PFSK-1 (cell line): ENCODE measurements around the gene SLX9.

Source experiments
- FOXP2 ChIP-seq: optimal IDR thresholded peaks from 2 replicates; pipeline ENCODE3; 2011; ENCODE audit warnings: borderline replicate concordance, control low read depth, inconsistent platforms; ENCODE audit not compliant: insufficient read depth; ENCODE audit errors: extremely low read length, extremely low read depth
- POLR2AphosphoS5 ChIP-seq: IDR thresholded peaks from 2 replicates; pipeline ENCODE4 v1.6.1; 2012; ENCODE audit warnings: low read depth, mild to moderate bottlenecking, control low read depth, low read length, moderate library complexity
- SIN3A ChIP-seq: IDR thresholded peaks from 2 replicates; pipeline ENCODE4 v1.6.1; 2012; ENCODE audit warnings: mild to moderate bottlenecking, low read length, moderate library complexity, borderline replicate concordance; ENCODE audit not compliant: insufficient read depth
- TAF1 ChIP-seq: IDR thresholded peaks from 2 replicates; pipeline ENCODE4 v1.6.1; 2012; ENCODE audit warnings: low read length, control low read depth, borderline replicate concordance; ENCODE audit not compliant: insufficient read depth
- TF ChIP-seq, protein P1 (sequence below), 2 experiments: IDR thresholded peaks; 2 replicates each; pipeline versions ENCODE4 v1.6.1 to v1.8.0; 2011 to 2012; ENCODE audit warnings: low read depth in 2 of 2, low read length in 2 of 2, control low read depth in 1 of 2, inconsistent platforms in 1 of 2, mild to moderate bottlenecking in 1 of 2, moderate library complexity in 1 of 2; ENCODE audit not compliant: insufficient read depth in 1 of 2

DNA sequence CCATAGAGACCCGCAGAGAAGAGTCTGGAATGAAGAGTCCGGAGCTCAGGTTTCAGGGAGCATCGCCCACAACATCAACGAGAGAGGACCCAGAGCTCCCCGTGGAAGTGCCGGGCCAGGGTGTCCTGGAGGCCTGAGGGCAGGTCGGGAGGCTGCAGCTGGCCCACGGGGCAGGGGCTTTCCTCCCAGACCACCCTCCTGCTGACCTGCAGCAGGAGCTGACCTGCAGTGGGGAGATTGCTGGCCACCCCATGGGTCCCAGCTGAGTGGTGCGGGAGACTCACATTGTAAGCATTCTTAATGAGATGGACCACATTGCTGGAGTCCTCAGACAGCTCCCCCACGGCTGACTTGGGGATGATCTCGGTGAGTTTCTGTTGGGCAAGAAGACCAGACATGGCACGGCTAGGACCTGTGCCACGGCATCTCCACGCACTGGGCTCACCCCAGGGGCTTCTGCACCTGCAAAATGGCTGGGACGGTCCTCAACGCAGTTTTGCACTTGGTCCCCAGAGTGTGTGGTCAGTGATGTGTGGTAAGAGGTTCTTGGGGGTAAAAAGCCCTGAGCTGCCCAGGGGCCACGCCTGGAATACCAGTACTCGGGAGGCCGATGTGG, 45.0 kb upstream of the SLX9 start:
- TF ChIP-seq TAF1 (no peak), SIN3A (no peak), POLR2AphosphoS5 (no peak), FOXP2 (no peak)
- TF ChIP-seq, protein P1, sequence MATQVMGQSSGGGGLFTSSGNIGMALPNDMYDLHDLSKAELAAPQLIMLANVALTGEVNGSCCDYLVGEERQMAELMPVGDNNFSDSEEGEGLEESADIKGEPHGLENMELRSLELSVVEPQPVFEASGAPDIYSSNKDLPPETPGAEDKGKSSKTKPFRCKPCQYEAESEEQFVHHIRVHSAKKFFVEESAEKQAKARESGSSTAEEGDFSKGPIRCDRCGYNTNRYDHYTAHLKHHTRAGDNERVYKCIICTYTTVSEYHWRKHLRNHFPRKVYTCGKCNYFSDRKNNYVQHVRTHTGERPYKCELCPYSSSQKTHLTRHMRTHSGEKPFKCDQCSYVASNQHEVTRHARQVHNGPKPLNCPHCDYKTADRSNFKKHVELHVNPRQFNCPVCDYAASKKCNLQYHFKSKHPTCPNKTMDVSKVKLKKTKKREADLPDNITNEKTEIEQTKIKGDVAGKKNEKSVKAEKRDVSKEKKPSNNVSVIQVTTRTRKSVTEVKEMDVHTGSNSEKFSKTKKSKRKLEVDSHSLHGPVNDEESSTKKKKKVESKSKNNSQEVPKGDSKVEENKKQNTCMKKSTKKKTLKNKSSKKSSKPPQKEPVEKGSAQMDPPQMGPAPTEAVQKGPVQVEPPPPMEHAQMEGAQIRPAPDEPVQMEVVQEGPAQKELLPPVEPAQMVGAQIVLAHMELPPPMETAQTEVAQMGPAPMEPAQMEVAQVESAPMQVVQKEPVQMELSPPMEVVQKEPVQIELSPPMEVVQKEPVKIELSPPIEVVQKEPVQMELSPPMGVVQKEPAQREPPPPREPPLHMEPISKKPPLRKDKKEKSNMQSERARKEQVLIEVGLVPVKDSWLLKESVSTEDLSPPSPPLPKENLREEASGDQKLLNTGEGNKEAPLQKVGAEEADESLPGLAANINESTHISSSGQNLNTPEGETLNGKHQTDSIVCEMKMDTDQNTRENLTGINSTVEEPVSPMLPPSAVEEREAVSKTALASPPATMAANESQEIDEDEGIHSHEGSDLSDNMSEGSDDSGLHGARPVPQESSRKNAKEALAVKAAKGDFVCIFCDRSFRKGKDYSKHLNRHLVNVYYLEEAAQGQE (IDR thresholded peaks at IDR 0.05; ENCODE audit: insufficient read depth in 1 of 2, low read depth in 2 of 2, low read length in 2 of 2) = no peak
